IPS DF 6.9 (cell line): ENCODE data around the gene NMRAL1.

ENCODE experiments used
- DNase-seq: peaks from one replicate; pipeline ENCODE4 v3.0.0-alpha.2; 2013; ENCODE audit warnings: low read depth, low spot score
- H3K27ac ChIP-seq: one replicate; pipeline ENCODE4 v1.5.1; 2013; ENCODE audit warnings: low read length, control low read depth
- H3K27me3 ChIP-seq: 2 replicates; pipeline ENCODE4 v1.6.1; 2013; ENCODE audit warnings: mild to moderate bottlenecking, low read length; ENCODE audit not compliant: control insufficient read depth, insufficient read depth
- H3K36me3 ChIP-seq: 2 replicates; pipeline ENCODE4 v1.6.1; 2013; ENCODE audit warnings: low read length; ENCODE audit not compliant: control insufficient read depth, insufficient read depth
- H3K4me1 ChIP-seq: 2 replicates; pipeline ENCODE4 v1.6.1; 2013; ENCODE audit warnings: low read length; ENCODE audit not compliant: control insufficient read depth, insufficient read depth
- H3K4me3 ChIP-seq: 2 replicates; pipeline ENCODE4 v1.5.1; 2013; ENCODE audit warnings: mild to moderate bottlenecking, low read length
- H3K9me3 ChIP-seq: 2 replicates; pipeline ENCODE4 v1.6.1; 2013; ENCODE audit warnings: low read length, inconsistent platforms; ENCODE audit not compliant: control insufficient read depth, insufficient read depth
- WGBS: extraction: QIAGEN DNeasy Blood & Tissue Kit; methylation state at CpG from one replicate; pipeline ENCODE4 v1.1.7; 2013; ENCODE audit warnings: mixed read lengths, missing lambda C conversion rate; ENCODE audit not compliant: insufficient read length, insufficient coverage; 5-methylcytosine and 5-hydroxymethylcytosine counted together

NMRAL1 gene

GRCh38 chr16:4426722-4427372 is 47.6 kb downstream of the NMRAL1 start:
- Histone ChIP-seq H3K27ac (no peak overlapping the region), H3K36me3 (no peaks in the 10 kb centered on the region), H3K9me3 (no peaks in the 10 kb centered on the region), H3K4me1 (no peaks in the 10 kb centered on the region), H3K4me3 (peak overlapping the region; percentile 89; the same call in 1 of the 2 replicates), H3K27me3 (no peaks in the 10 kb centered on the region)
- DNase-seq = no peak
- WGBS = no CpG with 5 or more reads among the region's 12 CpGs

DNA sequence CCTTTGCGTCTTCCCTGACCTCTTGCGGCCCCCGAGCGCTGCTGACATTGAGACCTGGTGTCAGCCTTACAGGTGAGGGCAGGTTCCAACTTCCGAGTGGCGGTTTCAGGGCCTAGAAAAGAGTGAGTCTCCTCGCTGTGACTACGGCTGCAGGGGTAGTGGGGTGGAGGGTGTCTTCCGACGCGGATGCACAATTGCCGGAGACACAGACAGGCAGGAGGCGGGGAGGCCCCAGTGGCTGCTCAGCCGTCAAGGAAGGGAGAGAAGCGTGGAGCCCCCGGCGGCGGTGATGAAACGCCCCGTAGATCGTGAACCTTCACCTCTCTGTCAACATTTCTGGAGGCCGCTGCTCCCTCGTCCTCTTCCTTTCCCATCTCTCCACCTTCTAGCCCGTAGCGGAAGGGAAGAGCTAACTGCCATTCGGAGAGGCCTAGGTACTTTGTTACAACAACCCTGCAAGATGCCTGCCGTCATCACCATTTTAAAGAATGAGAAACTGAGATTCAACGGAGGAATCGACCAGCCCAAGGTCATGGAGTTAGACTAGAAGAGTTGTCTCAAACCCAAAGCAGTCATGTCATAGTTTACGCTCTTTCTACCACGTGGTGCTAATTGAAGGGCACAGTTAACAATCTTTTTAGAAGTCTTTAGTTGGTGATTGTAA is 48.3 kb downstream of the NMRAL1 start:
- no peak for DNase-seq
- no peaks in the 10 kb centered on the region for H3K36me3 ChIP-seq
- no peaks in the 10 kb centered on the region for H3K27me3 ChIP-seq
- WGBS = no CpG with 5 or more reads among the region's 31 CpGs
- H3K4me1 ChIP-seq = no peaks in the 10 kb centered on the region
- H3K4me3 ChIP-seq = peak overlapping the region; percentile 89
- H3K27ac ChIP-seq = no peak overlapping the region
- H3K9me3 ChIP-seq = no peaks in the 10 kb centered on the region

- peak; percentile 79 for DNase-seq
- Histone ChIP-seq H3K4me1 (no peaks in the 10 kb centered on the region), H3K27me3 (no peaks in the 10 kb centered on the region), H3K36me3 (no peaks in the 10 kb centered on the region), H3K9me3 (no peaks in the 10 kb centered on the region), H3K27ac (no peak within 1 kb of the TSS), H3K4me3 (peak within 1 kb of the TSS; percentile 89)
- no CpG with 5 or more reads among the region's 68 CpGs for WGBS
These were observed 48.9 kb downstream of the NMRAL1 start, which contains the start of gene DNAJA3 for GRCh38 chr16:4425378-4426020. DNAJA3 (plus strand) TSS chr16:4425868; CDS start chr16:4425882, 14 bp downstream.

DNA sequence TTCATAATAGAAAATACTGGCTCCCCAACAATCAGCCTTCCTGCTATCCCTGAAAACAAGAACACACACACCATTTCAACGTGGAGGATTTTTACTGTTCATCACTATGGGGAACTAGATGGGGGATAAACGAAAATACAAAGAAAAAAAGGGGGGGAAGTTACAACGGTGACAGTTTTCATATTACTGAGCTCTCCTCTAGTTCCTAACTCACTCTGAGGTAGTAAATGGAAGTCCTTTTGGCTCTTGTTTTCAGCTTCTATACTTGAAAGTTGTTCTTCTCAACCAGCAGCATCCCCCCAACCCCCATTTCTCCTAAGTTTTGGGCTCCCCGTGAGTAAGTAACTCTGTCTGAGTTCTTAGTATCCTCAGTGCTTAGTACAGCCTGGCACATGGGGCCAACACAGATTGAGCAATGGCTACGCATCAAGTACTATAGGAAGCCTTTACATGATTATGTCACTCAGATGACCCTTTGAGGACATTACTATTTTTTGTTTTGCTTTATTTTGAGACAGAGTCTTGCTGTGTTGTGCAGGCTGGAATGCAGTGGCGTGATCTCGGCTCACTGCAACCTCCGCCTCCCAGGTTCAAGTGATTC is 53.8 kb downstream of the NMRAL1 start:
- H3K9me3 ChIP-seq = no peaks in the 10 kb centered on the region
- H3K27me3 ChIP-seq = no peaks in the 10 kb centered on the region
- no CpG with 5 or more reads among the region's 8 CpGs for WGBS
- H3K4me3 ChIP-seq = no peak overlapping the region
- DNase-seq = no peak
- no peak overlapping the region for H3K27ac ChIP-seq
- H3K4me1 ChIP-seq = no peaks in the 10 kb centered on the region; the same call in 1 of the 2 replicates
- no peaks in the 10 kb centered on the region for H3K36me3 ChIP-seq

- Histone ChIP-seq H3K9me3 (no peaks in the 10 kb centered on the region), H3K36me3 (no peaks in the 10 kb centered on the region), H3K4me1 (peaks cover 3% of the 10 kb centered on the region; the same call in 1 of the 2 replicates), H3K27ac (no peak overlapping the region), H3K4me3 (no peak overlapping the region), H3K27me3 (no peaks in the 10 kb centered on the region)
- WGBS = no CpG with 5 or more reads among the region's 7 CpGs
- no peak for DNase-seq
These were observed 54.9 kb downstream of the NMRAL1 start for GRCh38 chr16:4419402-4419959.

GRCh38 chr16:4416200-4417032 is 58.0 kb downstream of the NMRAL1 start, which contains the start of gene CORO7:
CORO7 (minus strand) TSS chr16:4416596; CDS start chr16:4416518, 78 bp downstream.
- Histone ChIP-seq H3K27me3 (no peaks in the 10 kb centered on the region), H3K36me3 (peaks cover 2% of the 10 kb centered on the region; the same call in 1 of the 2 replicates), H3K9me3 (no peaks in the 10 kb centered on the region), H3K4me3 (peak within 1 kb of the TSS; percentile 72), H3K27ac (no peak within 1 kb of the TSS), H3K4me1 (peaks cover 3% of the 10 kb centered on the region; the same call in 1 of the 2 replicates)
- no CpG with 5 or more reads among the region's 92 CpGs for WGBS
- DNase-seq = no peak

DNA sequence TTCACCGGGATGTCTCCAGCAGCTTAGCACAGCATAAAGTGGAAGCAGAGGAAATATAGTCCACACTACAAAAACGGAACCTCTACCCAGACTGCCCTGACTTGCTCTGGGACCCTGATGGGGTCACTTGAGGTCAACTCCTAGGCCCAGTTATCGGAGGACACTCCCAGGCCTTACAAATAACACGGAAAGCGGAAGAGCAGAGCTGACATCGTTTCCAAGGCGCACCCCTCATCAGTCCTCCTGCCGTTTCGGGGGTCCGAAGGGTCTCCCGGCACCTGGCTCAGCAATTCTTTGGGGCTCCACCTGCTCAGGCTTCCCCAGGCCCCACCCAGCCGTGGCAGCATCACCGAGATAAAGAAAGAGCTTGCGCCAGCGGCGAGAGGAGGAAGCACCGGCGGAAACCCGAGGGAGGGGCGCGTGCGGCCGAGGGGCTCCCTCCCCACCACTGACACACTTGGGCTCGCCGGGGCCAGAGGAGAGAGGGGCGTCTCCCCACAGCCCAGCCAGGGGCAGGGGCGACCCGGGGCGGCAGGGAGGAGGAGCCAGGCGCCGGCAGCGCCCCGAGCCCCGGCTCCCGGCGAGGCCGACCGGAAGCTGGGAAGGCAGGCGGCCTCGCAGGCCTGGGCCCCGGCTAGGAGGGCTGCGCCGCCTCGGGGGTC is 58.8 kb downstream of the NMRAL1 start:
- Histone ChIP-seq H3K4me3 (peak overlapping the region; percentile 72), H3K27ac (no peak overlapping the region), H3K9me3 (no peaks in the 10 kb centered on the region), H3K36me3 (peaks cover 2% of the 10 kb centered on the region; the same call in 1 of the 2 replicates), H3K4me1 (peaks cover 3% of the 10 kb centered on the region; the same call in 1 of the 2 replicates), H3K27me3 (no peaks in the 10 kb centered on the region)
- no CpG with 5 or more reads among the region's 44 CpGs for WGBS
- DNase-seq = no peak

DNA sequence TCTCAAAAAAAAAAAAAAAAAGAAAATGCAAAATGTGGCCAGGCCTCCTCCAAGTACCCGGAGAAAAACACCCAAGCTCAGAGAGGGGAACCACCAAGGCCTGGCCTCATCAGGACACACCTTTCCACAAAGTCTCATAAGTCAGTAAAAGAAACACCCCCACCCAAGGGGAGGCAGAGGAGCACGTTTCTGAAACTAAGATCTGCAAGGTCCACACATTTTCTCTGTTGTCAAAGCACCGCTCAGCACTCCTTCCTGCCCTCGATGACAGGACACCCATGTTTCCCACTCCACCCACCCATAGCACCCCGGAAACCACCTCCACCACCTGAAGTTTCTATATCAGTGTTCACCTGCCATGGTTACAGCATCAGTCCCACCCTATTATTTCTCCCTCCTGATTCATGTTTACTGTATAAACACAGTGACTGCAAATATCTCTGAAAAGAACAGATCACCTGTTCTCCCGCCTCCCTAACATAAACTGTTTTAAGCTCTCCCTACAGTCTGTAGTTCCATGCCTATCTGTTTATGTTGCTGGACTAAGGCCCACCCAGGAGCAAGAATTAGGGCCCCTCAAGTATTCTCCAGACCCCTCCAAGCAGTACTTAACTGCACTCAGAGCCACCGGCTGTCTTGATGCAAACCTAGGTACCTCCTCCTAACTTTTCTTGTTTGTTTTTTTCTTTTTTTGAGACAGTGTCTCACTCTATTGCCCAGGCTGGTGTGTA is 60.1 kb downstream of the NMRAL1 start:
- WGBS = no CpG with 5 or more reads among the region's 7 CpGs
- H3K27ac ChIP-seq = no peak overlapping the region
- no peak overlapping the region for H3K4me3 ChIP-seq
- H3K36me3 ChIP-seq = peaks cover 2% of the 10 kb centered on the region; the same call in 1 of the 2 replicates
- no peaks in the 10 kb centered on the region for H3K9me3 ChIP-seq
- no peaks in the 10 kb centered on the region for H3K27me3 ChIP-seq
- no peak for DNase-seq
- peaks cover 3% of the 10 kb centered on the region; the same call in 1 of the 2 replicates for H3K4me1 ChIP-seq

DNA sequence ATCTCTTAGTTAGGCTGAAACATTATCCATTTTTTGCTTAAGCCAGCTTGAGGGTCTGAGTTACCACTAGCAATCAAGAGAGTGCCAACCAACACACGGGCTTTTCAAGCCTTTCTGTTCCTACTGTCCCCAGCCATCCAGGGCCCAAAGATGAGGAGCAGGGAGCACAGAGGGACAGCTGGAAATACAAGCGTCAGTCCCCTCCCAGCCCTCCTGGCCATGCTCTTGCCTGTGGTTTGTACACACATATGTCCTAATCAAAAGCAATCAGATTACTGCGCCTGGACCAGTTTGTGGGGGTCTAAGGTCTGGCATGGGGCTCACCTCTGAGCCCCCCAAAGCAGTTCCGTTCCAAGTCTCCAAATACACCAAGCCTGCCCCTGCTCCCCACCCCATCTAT is 61.6 kb downstream of the NMRAL1 start:
- no peaks in the 10 kb centered on the region for H3K9me3 ChIP-seq
- H3K4me1 ChIP-seq = peaks cover 3% of the 10 kb centered on the region; the same call in 1 of the 2 replicates
- no CpG with 5 or more reads among the region's 4 CpGs for WGBS
- H3K4me3 ChIP-seq = no peak overlapping the region
- H3K27me3 ChIP-seq = no peaks in the 10 kb centered on the region
- DNase-seq = no peak
- H3K36me3 ChIP-seq = peaks cover 2% of the 10 kb centered on the region; the same call in 1 of the 2 replicates
- H3K27ac ChIP-seq = no peak overlapping the region
